ENCODE data around the gene VKORC1. TPM values are rescaled to one million over a fixed set of nuclear protein-coding genes. Genes with fewer than 3 reads are reported as not detected.
A peak's percentile ranks its signal among the peaks of the same experiment; 100 is the strongest.

Gene VKORC1
- total and polyA plus RNA-seq, 2 of the 8 experiments (the other 6 are each of a cell fraction or from before 2014, with no cell fraction given): 84.1 to 483 TPM

- H2BK15ac ChIP-seq (ENCODE audit: low read length): no peak overlapping the region; the same call in 1 of the 2 replicates
- no peak overlapping the region; the same call in 1 of the 2 replicates for H2BK12ac ChIP-seq (ENCODE audit: low read depth, low read length)
- H2BK120ac ChIP-seq (replicated peaks; ENCODE audit: low read depth, low read length): no peak overlapping the region
- H3K79me2 ChIP-seq (ENCODE audit: control insufficient read depth in 1 of 2, insufficient read depth in 2 of 2, low read length in 2 of 2): no peaks in the 10 kb centered on the region
- no peak overlapping the region for H3K4ac ChIP-seq (replicated peaks; ENCODE audit: insufficient read length, low read depth, low read length)
- H4K91ac ChIP-seq (replicated peaks; ENCODE audit: insufficient read length, low read length): no peak overlapping the region
- H3K23ac ChIP-seq (ENCODE audit: insufficient read length): no peak overlapping the region
- FAIRE-seq (no peak), DNase-seq (ENCODE audit: low read depth in 1 of 2, low spot score in 2 of 2) (no peak)
- H3K36me3 ChIP-seq (ENCODE audit: control insufficient read depth in 2 of 4, insufficient read depth in 4 of 4, low read length in 3 of 4): peaks cover 2 to 15% (median 12%) of the 10 kb centered on the region in 4 experiments; a peak in 5 of 8 replicates
- no peaks in the 10 kb centered on the region for H4K20me1 ChIP-seq (replicated peaks in 1 of 2; ENCODE audit: control insufficient read depth in 1 of 2, insufficient read depth in 2 of 2, low read length in 2 of 2)
- H4K8ac ChIP-seq (ENCODE audit: extremely low read depth, insufficient read depth, low read length): no peak overlapping the region
- WGBS, 2 experiments (ENCODE audit: extremely low coverage in 1 of 2, insufficient coverage in 1 of 2, insufficient read length in 1 of 2, insufficient replicate concordance in 2 of 2, low coverage in 1 of 2, low lambda C conversion rate in 2 of 2, missing lambda C conversion rate in 1 of 2): 88% methylated on average over 6 of the region's 6 CpGs; no CpG with 5 or more reads in 1 of the 2 experiments
- no peak overlapping the region for H3K56ac ChIP-seq (replicated peaks; ENCODE audit: insufficient read length, low read depth, low read length)
- no peak overlapping the region for H2BK20ac ChIP-seq (ENCODE audit: low read length)
- no peaks in the 10 kb centered on the region for H3K9me3 ChIP-seq (ENCODE audit: insufficient read depth in 2 of 2, low read depth in 1 of 2, low read length in 1 of 2)
- no peak overlapping the region for H3K9ac ChIP-seq (replicated peaks in 1 of 4; ENCODE audit: extremely low read depth in 1 of 4, low read depth in 3 of 4, low read length in 3 of 4)
- no peak overlapping the region for H4K5ac ChIP-seq (ENCODE audit: insufficient read length, low read depth, low read length)
- no peak overlapping the region for H3K14ac ChIP-seq (ENCODE audit: insufficient read length)
- peak overlapping the region in 1 of 4 experiments; percentile 87; a peak in 2 of 8 replicates for H3K4me3 ChIP-seq (ENCODE audit: extremely low read depth in 1 of 4, insufficient read depth in 2 of 4, low read depth in 3 of 4, low read length in 4 of 4)
- ChIA-PET CTCF (ENCODE audit: partially characterized antibody) (interaction anchor here (0.9 to 3.1 kb wide), 4 partner anchors 13 to 39 kb away, joined by 3 to 8 read pairs (median 3); no protein-coding TSS in a partner anchor), POLR2A (ENCODE audit: partially characterized antibody) (interaction anchor here (1.1 to 29.9 kb wide), 3 partner anchors 10 to 79 kb away, joined by 3 to 713 read pairs (median 14); partner anchors contain the start of genes KAT8, PRSS36 and PRSS8)
- no peaks in the 10 kb centered on the region for H3K27me3 ChIP-seq (replicated peaks in 1 of 4; ENCODE audit: control insufficient read depth in 3 of 4, extremely low read depth in 1 of 4, insufficient read depth in 3 of 4, low read length in 3 of 4)
- no peak overlapping the region for H3K27ac ChIP-seq (ENCODE audit: low read depth, low read length)
- H2AFZ ChIP-seq (ENCODE audit: low read length): no peak overlapping the region
- no peak overlapping the region; the same call in 1 of the 2 replicates for H2AK5ac ChIP-seq (ENCODE audit: low read depth, low read length)
- H3K23me2 ChIP-seq (ENCODE audit: low read depth, low read length): peaks cover 8% of the 10 kb centered on the region
- peaks cover 0 to 5% (median 2%) of the 10 kb centered on the region in 4 experiments; a peak in 1 of 7 replicates for H3K4me1 ChIP-seq (replicated peaks in 1 of 4; ENCODE audit: control insufficient read depth in 3 of 4, insufficient read depth in 4 of 4, low read length in 3 of 4)
- no peak overlapping the region for H2BK5ac ChIP-seq (ENCODE audit: low read depth, low read length)
- H3K4me2 ChIP-seq (ENCODE audit: insufficient read depth in 1 of 2, low read depth in 2 of 2, low read length in 2 of 2): peak overlapping the region; percentile 60 to 77; a peak in 2 of 4 replicates
- H3K79me1 ChIP-seq (ENCODE audit: low read depth, low read length): no peaks in the 10 kb centered on the region; the same call in 1 of the 2 replicates
- no peak overlapping the region for H3K18ac ChIP-seq (ENCODE audit: extremely low read depth, low read length)
- TF ChIP-seq SP2 (IDR thresholded peaks at IDR 0.05; ENCODE audit: low read length) (no peak), SP1 (IDR thresholded peaks at IDR 0.05; ENCODE audit: low read depth, low read length) (no peak), EP300 (IDR thresholded peaks at IDR 0.05; ENCODE audit: borderline replicate concordance in 1 of 2, low read depth in 2 of 2, low read length in 2 of 2) (no peak), TAF1 (IDR thresholded peaks at IDR 0.05; ENCODE audit: low read depth, low read length) (no peak), HDAC6 (IDR thresholded peaks at IDR 0.05; ENCODE audit: low read depth, low read length) (no peak), CTBP2 (IDR thresholded peaks at IDR 0.05; ENCODE audit: borderline replicate concordance, insufficient read depth, insufficient read length, low read length) (no peak), KDM5A (IDR thresholded peaks at IDR 0.05; ENCODE audit: low read length) (no peak), KDM4A (IDR thresholded peaks at IDR 0.05; ENCODE audit: low read depth, low read length, severe bottlenecking) (no peak), KDM1A (IDR thresholded peaks at IDR 0.05; ENCODE audit: borderline replicate concordance, low read length) (no peak), TEAD4 (IDR thresholded peaks at IDR 0.05; ENCODE audit: low read depth, low read length) (no peak), CEBPB (IDR thresholded peaks at IDR 0.05; ENCODE audit: low read depth, low read length) (no peak), RFX5 (IDR thresholded peaks at IDR 0.05; ENCODE audit: borderline replicate concordance, low read depth, low read length) (no peak), SIRT6 (IDR thresholded peaks at IDR 0.05; ENCODE audit: low read length) (no peak), RNF2 (IDR thresholded peaks at IDR 0.05; ENCODE audit: borderline replicate concordance, low read depth, low read length, missing control alignments, poor library complexity, severe bottlenecking) (no peak)
Observed at GRCh38 chr16:31107465-31107867, 12.9 kb upstream of the VKORC1 start.
